A673 (cell line): ENCODE data around the gene CPNE5.

ENCODE experiments used
- CTCF ChIP-seq: fragments of 300-800, 200-600 bp; sonication (generic); conservative IDR thresholded peaks from 2 replicates; pipeline ENCODE4 v1.5.1; 2017; ENCODE audit warnings: low read depth, mild to moderate bottlenecking, antibody characterized with exemption, low read length, moderate library complexity, mixed read lengths
- EZH2 ChIP-seq: fragments of 200-600 bp; sonication (generic); IDR thresholded peaks from 2 replicates; pipeline ENCODE4 v1.6.1; 2017; ENCODE audit warnings: borderline replicate concordance, low read depth, mild to moderate bottlenecking, mixed read lengths, antibody characterized with exemption, low read length; ENCODE audit not compliant: poor library complexity, severe bottlenecking

- TF ChIP-seq CTCF (no peak), EZH2 (no peak)
Observed at GRCh38 chr6:36779227-36779626, 60.0 kb downstream of the CPNE5 start.
